HG03520 (cell line): ENCODE measurements around the gene SMIM29.
"Not testable (repeated sequence)": the region's sequence is repeated elsewhere in the genome, so short reads cannot be mapped to it uniquely, and the experiment has no call there.

Experiments used
- ATAC-seq: cut with Tn5 transposase; IDR thresholded peaks from one replicate; pipeline ENCODE4 v1.9.1; 2021; ENCODE audit warnings: mild to moderate bottlenecking, moderate library complexity; ENCODE audit not compliant: unreplicated experiment

SMIM29 gene

DNA sequence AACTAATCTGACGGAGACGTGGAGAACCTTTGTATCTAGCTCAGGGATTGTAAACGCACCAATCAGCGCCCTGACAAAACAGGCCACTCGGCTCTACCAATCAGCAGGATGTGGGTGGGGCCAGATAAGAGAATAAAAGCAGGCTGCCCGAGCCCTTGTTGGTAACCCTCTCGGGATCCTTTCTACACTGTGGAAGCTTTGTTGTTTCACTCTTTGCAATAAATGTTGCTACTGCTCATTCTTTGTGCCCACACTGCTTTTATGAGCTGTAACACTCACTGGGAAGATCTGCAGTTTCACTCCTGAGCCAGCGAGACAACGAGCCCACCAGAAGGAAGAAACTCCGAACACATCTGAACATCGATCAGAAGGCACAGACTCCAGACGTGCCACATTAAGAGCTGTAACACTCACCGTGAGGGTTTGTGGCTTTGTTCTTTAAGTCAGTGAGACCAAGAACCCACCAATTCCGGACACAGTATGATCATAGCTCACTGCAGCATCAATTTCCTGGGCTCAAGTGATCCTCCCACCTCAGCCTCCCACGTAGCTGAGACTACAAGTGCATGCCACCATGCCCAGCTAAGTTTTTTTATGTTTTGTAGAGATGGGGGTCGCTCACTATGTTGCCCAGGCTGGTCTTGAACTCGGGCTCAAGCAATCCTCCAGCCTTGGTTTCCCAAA, 21.0 kb upstream of the SMIM29 start:
- not testable (repeated sequence) for ATAC-seq

GRCh38 chr6:34269132-34269531, 20.3 kb upstream of the SMIM29 start:
- ATAC-seq: not testable (repeated sequence)

DNA sequence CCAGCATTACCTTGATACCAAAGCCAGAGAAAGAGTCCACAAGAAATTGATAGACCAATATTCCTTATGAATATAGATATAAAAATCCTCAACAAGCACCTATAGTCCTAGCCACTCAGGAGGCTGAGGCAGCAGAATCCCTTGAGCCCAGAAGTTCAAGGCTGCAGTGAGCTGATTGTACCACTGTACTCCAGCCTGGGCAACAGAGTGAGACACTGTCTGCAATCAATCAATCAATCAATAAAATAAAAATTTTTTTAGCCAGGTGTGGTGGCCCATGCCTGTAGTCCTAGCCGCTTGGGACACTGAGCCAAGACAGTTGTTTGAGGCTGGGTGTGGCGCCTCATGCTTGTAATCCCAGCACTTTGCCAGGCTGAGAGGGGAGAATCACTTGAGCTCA, 18.9 kb upstream of the SMIM29 start:
- ATAC-seq: no peak

DNA sequence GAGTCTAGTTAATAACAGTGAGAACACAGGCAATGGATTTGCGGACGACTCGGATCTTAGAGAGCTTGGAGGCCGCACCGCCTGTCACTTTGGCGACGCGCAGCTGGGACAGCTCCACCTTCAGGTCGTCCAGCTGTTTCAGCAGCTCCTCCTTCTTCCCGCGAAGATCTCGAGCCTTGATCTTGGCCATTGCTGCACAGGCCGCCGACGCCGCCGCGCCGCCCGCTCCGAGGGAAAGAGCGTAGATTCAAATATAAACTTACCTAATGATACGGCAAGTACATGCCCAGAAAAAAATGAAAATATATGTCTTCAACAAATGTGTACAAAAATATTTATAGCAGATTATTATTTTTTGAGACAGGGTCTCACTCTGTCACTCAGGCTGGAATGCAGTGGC, 14.7 kb upstream of the SMIM29 start:
- not testable (repeated sequence) for ATAC-seq

- no peak for ATAC-seq
These were observed 11.9 kb upstream of the SMIM29 start for GRCh38 chr6:34260576-34261267.

DNA sequence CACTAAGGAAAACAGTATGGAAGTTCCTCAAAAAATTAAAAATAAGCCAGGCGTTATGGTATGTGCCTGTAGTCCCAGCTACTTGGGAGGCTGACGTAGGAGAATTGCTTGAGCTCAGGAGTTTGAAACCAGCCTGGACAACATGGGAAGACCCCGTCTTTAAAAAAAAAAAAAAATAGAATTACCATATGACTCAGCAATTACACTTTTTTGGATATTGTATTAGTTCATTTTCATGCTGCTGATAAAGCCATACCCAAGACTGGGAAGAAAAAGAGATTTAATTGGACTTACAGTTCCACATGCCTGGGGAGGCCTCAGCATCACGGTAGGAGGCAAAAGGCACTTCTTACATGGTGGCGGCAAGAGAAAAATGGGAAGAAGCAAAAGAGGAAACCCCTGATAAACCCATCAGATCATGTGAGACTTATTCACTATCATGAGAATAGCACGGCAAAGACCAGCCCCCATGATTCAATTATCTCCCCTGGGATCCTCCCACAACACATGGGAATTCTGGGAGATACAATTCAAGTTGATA, 10.8 kb upstream of the SMIM29 start:
- no peak for ATAC-seq

- not testable (repeated sequence) for ATAC-seq
These were observed 3.6 kb upstream of the SMIM29 start for GRCh38 chr6:34252395-34252794.

GRCh38 chr6:34249469-34250261, 859 bp upstream of the SMIM29 start:
- peak; percentile 0 for ATAC-seq

- no peak for ATAC-seq
These were observed 544 bp downstream of the SMIM29 start for GRCh38 chr6:34248198-34248726.

DNA sequence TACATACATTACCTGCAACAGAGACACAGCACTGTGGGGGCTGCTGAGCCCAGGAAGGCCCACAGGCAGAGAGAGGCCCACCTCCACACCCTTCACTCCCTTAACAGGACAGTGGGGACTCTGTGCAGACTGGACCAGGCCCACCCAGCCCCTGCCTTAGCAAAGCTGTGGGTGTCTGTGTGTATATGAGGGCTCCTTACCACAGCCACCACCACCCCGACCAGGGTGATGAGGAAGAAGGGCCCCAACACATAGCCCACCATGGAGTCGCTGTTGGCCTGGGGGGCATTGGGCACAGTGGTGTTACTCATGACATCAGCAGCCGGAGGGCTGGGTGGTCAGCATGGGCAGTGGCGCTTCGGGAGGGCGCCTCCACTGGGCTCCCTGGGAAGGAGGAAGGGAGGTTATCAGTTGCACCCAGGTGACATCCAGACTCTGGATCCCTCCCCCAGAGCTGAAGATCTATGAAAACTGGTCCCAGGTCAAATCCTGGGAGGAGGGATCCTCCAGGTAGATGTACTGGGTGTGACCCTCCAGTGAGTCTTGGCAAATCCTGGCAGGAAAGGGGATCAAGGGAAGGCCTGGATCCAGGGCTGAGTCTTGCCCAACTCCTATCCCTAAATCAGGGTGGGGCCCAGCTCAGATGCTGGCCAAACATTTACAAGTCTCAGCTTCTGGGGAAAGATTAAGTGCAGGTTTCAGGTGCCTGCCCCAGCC, 1.2 kb downstream of the SMIM29 start:
- ATAC-seq: no peak

DNA sequence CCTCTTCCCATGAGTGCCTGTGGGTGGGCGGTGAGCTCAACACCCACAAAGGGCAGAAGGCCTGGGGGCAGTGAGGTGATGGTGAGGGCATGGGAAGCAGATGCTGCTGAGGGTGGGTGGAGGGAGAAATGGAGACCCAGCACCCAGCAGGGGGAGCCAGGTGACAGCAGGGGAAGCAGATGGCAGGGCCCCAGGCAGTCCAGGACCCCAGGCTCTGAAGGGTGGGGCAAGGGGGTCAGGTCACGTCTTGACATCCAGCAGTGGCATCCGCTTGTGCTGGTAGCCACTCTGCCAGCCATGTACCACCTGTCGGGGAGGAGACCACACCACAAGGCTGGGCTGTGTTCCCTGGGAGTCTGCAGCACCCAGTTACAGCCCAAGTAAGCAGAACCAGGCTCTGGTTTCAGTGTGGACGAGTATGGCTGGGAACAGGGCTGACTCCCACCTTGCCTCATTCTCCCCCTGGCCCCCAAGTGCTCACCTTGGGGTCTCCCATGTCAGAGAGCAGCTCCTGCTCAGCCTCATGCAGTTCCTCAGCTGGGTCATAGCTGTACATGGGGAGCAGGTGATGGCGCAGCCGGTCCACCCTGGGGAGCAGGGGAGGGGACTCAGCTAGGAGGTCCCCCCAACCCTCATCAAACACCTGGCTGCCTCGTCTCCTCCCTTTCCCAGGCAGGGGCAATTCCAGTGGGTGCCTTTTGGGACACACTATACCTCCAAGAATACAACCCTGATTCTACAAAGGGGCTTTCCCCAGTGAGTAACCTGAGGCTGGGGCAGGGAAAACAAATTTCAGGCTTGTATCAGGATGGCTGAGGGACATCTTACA, 2.0 kb downstream of the SMIM29 start:
- no peak for ATAC-seq

GRCh38 chr6:34246249-34246562, 2.6 kb downstream of the SMIM29 start:
- ATAC-seq: no peak

GRCh38 chr6:34245761-34246140, 3.1 kb downstream of the SMIM29 start:
- ATAC-seq: not testable (repeated sequence)

- ATAC-seq: not testable (repeated sequence)
These were observed 3.6 kb downstream of the SMIM29 start for GRCh38 chr6:34245032-34245760.

- ATAC-seq: no peak
These were observed 4.6 kb downstream of the SMIM29 start for GRCh38 chr6:34243901-34244884.

DNA sequence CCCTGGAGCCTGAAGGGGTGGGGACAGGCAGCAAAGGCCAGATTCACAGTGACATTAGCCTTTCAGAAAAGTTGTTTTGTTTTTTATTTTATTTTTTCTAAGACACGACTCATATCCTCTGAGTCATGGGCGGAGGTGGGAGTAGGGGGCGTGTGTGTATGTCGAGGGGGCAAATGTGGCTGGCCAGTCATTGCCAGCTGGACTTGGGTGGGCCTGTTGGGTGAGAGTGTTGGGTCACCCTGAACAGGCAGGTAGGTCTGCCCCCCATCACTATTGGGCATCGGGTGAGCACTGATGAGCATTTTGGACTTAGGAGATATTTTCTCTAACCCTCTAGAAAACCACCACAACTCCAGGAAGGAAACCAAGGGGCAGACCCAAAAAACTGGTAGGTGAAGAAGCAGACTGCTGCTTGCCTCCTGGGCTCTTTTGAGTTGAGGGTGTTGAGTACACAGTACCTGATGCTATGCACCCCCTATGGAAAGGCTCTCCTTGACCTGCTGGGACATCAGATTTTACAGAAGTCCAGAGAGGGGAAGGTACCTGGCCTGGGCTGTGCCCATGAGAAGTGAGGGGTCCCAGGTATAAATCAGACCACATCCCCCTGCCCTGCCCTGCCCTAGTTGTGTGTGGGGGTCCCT, 5.6 kb downstream of the SMIM29 start:
- ATAC-seq: no peak

DNA sequence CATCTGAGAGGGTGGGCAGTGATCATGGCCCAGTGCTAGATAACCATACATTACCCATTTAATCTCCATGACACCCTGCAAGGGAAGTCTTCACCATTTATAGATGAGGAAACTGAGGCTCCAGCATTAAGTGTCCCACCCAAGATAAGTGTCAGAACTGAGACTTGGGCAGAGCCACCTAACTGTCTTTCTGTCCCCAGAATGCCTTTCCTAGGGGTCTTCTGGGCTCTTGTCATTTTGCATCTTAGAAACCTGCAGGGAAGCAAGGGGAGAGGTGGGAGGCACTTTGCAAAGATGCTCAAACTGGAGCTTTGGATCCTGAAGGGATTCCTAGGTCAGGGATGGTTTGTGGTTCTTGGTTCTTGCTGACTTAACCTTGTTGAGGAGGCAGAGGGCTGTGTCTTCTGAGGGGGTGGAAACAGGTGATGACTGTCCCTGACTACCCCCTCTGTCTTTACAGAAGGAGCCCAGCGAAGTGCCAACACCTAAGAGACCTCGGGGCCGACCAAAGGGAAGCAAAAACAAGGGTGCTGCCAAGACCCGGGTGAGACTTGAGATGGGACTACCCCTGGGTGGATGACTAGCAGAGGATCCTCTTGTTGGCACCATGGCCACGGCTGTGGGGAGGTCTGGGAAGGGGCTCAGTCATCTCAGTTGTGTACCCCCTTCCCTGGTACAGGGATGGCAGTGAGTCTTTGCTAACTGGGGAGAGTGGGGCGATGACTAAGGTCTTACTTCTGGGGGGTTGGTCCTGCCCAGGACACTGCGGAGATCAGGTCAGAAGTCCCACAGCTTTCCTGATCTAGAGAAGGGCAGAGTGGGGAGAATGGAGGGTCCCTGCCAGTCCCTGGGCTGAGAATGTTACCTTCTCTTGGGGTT, 6.3 kb downstream of the SMIM29 start:
- no peak for ATAC-seq
